HG03097 (cell line): ENCODE data around the gene ZNF827.

ENCODE experiments used
- ATAC-seq: cut with Tn5 transposase; IDR thresholded peaks from one replicate; pipeline ENCODE4 v1.9.1; 2021; ENCODE audit not compliant: unreplicated experiment, low FRiP score

Gene ZNF827

DNA sequence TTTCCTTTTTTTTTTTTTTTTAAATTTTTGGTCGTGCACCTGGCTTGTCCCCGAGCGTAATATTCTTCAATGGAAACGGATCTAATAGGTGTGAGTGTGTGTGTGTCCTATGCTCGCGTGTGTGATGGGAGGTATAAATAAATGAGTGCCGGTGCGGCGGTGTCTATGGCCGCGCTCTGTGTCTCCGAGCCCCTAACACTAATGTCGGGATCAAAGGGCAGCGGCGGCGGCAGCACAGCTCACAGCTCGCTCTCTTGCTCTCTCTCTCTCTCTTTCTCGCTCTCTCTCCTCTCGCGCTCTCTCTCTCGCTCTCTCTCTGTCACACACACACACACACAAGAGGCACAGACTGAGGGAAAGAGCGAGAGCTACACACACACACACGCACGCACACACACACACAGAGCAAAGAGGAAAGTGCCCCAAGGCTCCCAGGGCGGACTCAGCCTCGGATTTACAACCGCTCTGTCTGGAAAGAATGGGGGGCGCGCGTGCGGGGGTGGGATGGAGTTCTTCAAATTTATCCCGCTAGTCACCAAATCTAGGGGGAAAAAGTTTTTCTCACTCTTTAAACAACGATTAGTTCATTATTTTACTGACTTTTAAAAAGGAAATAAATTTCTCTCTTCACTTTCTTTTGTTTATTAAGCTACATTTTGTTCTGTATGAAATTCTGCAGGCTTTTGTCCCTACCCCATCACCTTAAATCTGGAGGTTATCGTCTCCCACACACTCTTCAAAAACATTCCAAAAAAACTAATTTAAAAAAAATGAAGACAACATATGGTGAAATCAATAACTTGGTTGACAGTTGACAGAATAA is at the start of gene ZNF827:
Gene ZNF827 (minus strand): TSS at position 206 of the 823 bp plus-strand sequence. CDS start 416 bp downstream, outside the sequence.
- ATAC-seq = no peak

- ATAC-seq = no peak
These were observed 45.9 kb upstream of the ZNF827 start for GRCh38 chr4:145984563-145984962.

DNA sequence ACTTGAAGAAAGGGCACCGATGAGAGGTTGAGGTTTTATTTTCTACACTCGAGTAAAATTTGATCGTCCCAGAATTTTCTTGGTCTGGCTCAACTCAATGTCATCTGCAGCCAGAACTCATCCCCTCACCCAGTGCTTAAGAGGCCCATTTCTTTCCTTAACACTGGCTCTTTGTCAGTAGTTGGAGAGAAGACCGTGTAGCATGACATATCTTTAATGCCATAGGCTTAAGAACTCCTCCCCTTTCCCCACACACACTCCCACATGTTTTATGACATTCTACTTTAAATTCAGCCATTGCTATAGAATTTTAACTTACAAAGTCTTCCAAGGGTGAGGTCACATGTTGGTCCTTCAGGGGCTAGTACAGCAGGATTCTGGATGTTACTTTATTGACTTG is 44.2 kb upstream of the ZNF827 start:
- no peak for ATAC-seq

DNA sequence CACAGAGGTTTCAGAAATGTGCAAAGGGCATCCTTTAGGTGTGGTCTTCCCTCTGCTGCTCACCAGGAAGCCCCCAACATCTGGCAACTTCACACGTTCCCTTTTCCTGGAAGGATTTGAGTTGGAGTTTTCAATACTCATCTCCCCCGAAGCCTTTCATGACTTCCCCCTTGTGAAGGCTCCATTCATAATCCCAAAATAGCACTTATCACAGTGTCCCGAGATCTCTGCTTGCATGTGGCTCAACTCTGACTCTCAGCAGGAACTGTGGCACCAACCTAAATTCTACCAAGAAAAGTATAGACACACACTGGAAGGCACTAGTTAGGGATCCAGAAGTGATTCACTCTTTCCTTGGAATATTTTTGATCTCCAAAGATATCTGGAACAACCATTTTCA is 40.5 kb upstream of the ZNF827 start:
- ATAC-seq = no peak

DNA sequence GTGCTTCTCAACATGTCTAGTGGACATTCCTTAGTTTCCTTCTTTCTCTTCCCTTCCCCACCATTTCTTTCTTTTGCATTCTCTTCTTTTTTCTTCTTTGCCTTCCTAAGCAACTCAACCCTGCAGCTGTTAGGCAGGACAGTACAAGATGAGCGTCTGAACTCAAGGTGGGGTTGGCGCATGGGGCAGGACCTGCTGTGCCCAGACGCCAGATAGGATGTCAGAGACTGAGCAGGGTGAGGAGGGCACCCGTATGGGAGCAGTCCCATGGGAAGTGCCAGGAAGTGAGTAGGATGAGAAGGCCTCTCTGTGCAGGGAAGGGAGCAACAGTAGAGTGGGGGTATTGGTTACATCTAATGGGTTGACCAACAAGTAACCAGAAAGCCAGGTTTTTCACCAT is 38.1 kb upstream of the ZNF827 start:
- no peak for ATAC-seq

DNA sequence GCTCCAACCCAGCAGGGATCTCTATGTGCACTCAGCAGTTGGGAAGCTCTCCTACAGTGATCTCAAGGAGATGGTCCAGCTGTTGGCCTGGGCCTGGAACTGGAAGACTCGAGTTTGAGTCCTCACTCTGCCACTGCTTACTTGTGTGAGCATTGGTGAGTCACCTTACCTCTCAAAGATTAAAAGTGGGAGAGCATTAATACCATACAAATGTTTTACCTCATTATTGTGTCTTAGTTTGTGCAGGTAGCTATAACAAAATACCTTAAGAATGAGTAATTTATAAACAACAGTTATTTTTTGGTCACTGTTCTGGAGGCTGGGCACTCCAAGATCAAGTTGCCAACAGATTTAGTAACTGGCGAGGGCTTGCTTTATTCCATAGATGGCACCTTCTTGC is 21.4 kb upstream of the ZNF827 start:
- no peak for ATAC-seq

GRCh38 chr4:145957302-145957701 is 18.7 kb upstream of the ZNF827 start:
- no peak for ATAC-seq

GRCh38 chr4:145956288-145956890 is 17.8 kb upstream of the ZNF827 start:
- ATAC-seq = no peak

- ATAC-seq = no peak
These were observed 16.3 kb upstream of the ZNF827 start for GRCh38 chr4:145954924-145955339.

- ATAC-seq = no peak
These were observed 13.3 kb upstream of the ZNF827 start for GRCh38 chr4:145951931-145952330.

- ATAC-seq = no peak
These were observed 7.0 kb upstream of the ZNF827 start for GRCh38 chr4:145945431-145946155.

DNA sequence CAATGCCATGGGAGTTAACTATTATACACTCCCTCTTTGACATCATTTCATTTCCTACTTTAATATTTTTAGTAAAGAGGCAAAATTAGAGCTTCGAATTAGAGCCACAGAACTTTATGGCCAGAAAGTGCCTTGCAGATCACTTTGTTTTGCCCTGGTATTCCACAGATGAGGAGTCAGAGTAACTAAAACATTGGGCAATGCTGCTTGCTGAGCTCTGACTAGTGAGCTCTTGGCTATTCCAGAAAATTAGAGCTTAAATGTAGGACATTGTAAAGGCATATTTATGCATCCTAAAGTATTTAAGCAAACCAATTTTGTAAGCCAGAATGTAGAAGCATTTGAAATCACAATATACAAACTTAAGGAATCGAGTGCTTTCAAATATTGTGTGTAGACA is 6.3 kb upstream of the ZNF827 start:
- ATAC-seq = no peak

DNA sequence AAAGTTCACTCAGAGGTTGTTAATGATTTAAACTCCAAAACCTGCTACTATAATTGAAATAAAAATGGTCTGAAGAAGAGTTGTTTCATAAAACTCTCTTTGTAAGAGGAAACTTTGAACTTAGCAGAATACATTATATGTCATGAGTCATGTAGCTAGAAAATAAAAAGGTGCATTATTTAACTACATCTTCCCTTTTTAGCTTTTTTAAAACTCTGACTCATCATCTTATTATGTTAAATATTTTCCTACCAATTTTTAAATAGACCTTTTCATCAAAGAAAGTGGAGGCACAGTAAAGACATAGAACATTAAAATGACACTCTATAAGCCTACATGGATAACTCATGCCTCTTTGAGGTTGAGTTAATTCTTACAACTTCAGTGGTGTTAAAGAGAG is 1.2 kb upstream of the ZNF827 start:
- no peak for ATAC-seq

GRCh38 chr4:145939441-145939750 is 773 bp upstream of the ZNF827 start:
- ATAC-seq = no peak

DNA sequence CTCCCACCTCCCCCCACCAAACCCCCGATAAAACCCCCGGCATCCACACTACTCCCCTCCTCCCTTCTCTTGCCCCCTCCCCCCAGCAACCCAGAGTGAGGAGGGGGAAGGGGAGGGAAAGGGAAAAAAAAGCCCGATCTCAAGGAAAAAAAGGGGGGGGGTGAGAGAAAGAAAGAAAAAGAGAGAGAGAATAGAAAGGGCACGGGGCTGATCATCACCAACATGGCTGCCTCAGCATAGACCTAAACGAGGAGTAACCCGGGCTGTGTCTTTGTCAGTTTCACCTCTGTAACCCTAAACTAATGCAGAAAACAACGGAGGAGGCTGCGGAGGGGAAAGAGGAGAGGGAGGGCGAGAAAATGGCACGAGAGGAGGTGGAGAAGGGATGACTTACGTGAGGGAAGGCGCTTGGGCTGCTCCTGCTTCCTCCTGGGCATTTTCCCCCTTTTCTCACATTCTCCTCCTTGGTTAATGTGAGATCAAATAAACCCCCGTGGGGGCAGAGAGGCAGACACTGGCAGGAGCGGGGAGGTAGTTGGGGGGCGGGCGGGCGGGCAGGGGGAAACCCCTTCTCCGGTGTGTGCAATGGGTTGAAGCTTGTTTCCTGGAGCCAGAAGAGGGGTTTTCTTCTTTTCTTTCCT is 532 bp downstream of the ZNF827 start:
- peak; percentile 20 for ATAC-seq

DNA sequence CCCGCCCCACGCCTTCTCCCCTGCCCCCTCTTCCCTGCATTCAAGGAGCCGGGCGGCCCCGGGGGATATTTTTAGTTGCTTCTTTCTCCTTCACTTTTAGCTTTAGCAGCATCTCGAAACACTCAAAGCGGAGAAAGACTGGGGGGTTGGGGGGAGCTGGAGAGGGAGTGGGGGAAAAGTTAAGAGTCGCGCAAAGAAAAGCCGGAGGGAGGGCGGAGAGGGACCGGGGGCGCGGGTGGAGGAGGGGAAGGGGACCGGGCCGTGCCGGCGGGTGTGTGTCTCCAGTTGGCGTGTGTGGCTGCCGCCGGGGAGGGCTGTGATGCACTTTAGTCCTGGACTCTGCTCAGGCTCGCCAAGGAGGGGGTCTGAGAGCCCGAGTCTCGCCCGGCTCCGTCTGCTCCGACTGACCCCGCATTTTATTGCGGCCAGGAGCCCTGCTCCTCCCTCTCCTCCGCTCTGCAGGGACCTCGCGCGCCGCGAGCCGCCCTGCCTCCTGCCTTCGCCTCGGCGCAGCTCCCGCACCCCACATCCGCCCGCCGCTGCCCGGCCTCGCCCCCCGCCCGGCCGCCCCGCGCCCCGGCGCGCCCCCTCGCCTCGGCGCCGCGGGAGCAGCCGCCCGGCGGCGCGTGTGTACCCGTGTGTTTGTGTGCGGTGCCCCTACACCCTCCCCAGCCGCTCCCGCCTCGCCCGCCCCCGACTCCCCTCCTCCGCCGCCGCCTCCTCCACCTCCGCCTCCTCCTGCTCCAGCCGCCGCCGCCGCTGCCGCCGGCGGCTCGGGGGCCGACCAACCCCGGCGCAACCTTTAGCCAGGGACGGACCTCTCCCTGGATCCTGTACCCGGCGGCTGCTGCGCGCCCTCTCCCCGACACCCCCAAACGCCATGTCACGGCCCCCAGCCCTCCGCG is 1.4 kb downstream of the ZNF827 start:
- no peak for ATAC-seq

DNA sequence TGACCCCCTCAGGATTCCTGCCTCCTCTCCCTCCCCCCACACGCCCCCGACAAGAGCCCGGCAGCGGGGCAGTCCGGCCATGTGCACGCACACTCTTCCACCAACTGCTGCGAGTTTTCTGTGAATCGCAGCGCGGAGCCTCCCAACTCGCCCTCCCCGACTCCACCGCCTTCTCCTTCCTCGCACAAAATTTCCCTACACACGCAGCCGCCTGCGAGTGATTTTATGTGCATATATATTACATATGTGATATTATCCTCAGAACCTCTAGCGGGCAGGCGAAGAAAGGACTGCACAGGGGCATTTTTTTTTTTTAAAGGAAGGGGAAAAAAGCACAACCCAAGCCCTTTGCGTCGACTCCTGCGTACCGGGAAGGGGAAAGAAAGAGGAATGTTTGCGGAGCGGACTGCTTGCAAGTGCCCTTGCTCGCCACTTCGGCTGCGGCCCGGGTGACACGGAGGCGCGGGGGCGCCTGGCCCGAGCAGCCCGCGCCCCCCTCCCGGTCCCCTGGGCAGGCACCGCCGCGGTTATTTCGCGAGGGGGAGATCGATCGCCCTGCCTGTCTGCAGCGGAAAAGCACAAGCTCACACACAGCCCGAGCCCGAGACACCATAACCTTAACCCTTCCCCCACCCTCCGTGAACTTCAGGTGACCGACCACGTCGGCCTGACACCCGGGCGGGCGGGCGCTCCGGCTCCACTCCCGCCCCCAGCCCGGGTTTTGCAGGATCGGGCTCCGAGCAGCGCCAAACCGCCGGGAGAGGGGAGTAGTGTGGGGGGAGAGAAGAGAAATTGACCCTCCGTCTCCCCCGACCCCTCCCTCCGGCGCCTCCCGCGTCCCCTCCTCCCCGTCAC is 2.3 kb downstream of the ZNF827 start:
- ATAC-seq = peak; percentile 47

DNA sequence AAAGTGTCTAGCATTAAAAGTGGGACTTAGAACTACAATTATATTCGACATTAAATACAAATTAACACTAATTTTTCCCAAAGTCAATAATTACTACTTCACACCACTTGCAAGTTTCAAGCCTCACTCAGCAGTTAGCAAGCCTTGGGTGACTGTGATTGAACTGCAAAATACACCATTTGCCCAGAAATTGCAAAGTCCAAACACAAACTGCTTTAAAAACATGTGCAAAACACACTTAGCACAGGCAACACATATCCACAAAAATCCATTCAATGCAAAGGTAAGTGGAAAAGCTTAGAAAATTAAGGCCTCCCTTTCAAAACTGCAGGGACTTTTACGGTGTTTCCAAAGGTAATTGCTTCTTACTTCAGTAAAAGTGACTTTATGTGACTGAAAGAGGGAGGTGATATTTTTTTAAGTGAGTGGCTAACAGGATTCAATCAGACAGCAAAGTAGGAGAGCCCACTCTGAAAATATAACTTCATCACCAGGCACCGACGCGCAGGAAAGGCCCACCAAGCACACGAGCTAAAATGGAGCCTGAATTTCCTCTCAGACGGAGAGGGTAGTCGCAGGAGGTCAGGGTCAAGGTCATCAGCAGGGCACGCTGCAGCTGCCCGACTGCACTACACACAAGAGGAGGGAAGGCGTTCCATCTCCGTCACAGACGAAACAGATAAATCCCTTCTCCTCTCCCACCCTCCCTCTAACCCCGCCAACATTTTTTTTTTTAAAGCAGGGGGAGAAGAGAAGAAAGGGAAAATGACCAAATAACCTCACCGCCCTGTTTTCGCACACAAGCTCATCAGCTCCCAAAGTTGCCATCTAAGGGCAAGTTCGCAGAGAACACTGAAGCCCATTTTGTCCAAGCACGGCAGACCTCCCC is 3.1 kb downstream of the ZNF827 start:
- ATAC-seq = no peak
